ENCODE results near the gene TMEM176A.

- TF ChIP-seq CTCF (IDR thresholded peaks at IDR 0.05) (no peak), POLR2A (IDR thresholded peaks at IDR 0.05) (no peak), POLR2AphosphoS5 (IDR thresholded peaks at IDR 0.05) (no peak), EP300 (IDR thresholded peaks at IDR 0.05) (no peak)
Measured at GRCh38 chr7:150842716-150843115, 42.1 kb downstream of the TMEM176A start.
